GM20000 (cell line): ENCODE measurements around the gene SLC2A8.

Experiments used
- DNase-seq: peaks from one replicate; pipeline ENCODE4 v3.0.0; 2012; ENCODE audit warnings: low spot score
- TF ChIP-seq, protein P1 (sequence below): IDR thresholded peaks from 2 replicates; pipeline ENCODE4 v1.5.1; 2012; ENCODE audit warnings: mild to moderate bottlenecking, control low read depth; ENCODE audit errors: extremely low read depth, missing control alignments

Gene SLC2A8

GRCh38 chr9:127396253-127396807 is 639 bp upstream of the SLC2A8 start:
- no peak for DNase-seq
- TF ChIP-seq, protein P1, sequence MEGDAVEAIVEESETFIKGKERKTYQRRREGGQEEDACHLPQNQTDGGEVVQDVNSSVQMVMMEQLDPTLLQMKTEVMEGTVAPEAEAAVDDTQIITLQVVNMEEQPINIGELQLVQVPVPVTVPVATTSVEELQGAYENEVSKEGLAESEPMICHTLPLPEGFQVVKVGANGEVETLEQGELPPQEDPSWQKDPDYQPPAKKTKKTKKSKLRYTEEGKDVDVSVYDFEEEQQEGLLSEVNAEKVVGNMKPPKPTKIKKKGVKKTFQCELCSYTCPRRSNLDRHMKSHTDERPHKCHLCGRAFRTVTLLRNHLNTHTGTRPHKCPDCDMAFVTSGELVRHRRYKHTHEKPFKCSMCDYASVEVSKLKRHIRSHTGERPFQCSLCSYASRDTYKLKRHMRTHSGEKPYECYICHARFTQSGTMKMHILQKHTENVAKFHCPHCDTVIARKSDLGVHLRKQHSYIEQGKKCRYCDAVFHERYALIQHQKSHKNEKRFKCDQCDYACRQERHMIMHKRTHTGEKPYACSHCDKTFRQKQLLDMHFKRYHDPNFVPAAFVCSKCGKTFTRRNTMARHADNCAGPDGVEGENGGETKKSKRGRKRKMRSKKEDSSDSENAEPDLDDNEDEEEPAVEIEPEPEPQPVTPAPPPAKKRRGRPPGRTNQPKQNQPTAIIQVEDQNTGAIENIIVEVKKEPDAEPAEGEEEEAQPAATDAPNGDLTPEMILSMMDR, result no peak

- TF ChIP-seq, protein P1, result peak; percentile 25
Measured at GRCh38 chr9:127397646-127398274, 791 bp downstream of the SLC2A8 start.

DNA sequence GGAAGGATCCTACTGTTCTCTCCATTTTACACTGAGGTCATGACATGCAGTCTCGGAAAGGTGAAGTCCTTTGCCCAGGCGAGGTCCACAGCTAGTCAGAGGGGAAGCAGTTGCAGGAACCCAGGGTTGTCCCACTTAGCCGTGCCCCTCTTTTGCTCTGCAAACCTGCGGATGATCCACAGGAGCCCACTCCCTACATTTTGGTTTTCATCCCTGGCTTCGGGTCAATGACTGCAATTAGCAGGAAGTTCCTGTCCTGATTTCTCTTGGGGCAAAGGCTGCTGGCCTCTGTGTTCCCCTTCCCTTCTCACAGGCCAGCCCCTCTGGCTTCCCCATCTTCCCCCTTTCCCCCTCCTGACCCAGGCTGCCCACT is 1.3 kb downstream of the SLC2A8 start:
- TF ChIP-seq, protein P1, result no peak
- no peak for DNase-seq

More at GRCh38 chr9:127397646-127398274, 791 bp downstream of the SLC2A8 start:
- DNase-seq, result peak; percentile 66

DNA sequence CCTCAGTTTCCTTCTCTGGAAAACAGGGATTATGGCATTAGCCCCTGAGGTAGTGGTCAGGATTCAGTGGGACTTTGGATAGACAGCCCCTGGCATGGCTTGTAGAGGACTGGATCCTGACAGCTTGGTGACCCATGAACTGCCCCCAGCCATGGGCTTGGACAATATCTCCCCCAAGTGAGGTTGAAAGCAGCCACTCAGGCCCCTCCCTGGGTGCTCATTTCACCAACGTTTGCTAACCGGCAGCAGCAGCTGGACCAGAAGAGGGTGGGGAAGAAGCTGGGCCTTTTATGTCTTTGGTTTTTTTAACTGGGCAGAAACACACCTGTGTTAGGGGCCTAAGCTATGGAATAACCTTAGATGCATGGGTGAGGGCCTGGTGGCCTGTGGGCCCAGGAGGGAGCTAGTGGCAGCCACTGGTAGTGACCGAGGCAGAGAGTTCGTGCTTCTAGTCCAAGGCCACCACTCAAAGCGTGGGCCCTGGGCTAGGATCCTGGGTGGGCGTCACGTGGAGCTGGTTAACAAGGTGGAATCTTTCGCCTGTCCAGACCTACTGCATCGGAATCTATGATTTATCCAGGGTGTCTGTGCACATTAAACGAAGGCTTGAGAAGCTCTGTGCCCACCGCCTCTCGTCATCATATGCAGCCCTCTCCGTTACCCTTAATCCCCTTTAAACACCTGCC is 1.9 kb downstream of the SLC2A8 start:
- TF ChIP-seq, protein P1, result no peak
- no peak for DNase-seq

DNA sequence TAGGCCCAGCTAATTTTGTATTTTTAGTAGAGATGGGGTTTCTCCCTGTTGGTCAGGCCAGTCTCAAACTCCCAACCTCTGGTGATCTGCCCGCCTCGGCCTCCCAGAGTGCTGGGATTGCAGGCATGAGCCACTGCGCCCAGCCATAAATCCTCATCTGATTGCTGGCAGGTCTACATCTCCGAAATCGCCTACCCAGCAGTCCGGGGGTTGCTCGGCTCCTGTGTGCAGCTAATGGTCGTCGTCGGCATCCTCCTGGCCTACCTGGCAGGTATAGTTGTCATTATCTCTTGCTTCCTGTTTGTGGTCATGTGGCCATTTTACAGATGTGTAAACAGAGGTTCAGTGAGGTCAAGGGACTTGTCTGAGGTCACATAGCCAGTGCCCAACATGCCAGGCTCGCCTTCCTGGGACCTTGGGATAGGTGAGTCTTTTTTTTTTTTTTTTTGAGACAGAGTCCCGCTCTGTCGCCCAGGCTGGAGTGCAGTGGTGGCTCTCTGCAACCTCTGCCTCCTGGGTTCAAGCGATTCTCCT is 2.8 kb downstream of the SLC2A8 start:
- no peak for DNase-seq
- TF ChIP-seq, protein P1, result no peak

GRCh38 chr9:127402401-127403090 is 5.6 kb downstream of the SLC2A8 start:
- TF ChIP-seq, protein P1, result no peak
- no peak for DNase-seq
